ENCODE data around the gene MAL.

GRCh38 chr2:95010718-95011117, 14.8 kb upstream of the MAL start:
- no peak for TF ChIP-seq POLR2A (IDR thresholded peaks at IDR 0.05; ENCODE audit: low read depth, low read length)
- TF ChIP-seq TAF1 (IDR thresholded peaks at IDR 0.05; ENCODE audit: borderline replicate concordance, low read depth, low read length), result no peak
- TF ChIP-seq POLR2AphosphoS5 (IDR thresholded peaks at IDR 0.05; ENCODE audit: low read depth, low read length), result no peak

Data from GM12892 (cell line).